Measurements from ENCODE around the gene ANKK1.

GRCh38 chr11:113444502-113445123, 57.0 kb downstream of the ANKK1 start:
- TF ChIP-seq CTCF (IDR thresholded peaks at IDR 0.05) (no peak), POLR2A (IDR thresholded peaks at IDR 0.05) (no peak)
